Lung (tissue), 12 donors: ENCODE measurements around the gene SCYGR2. TPM values are rescaled to one million over a fixed set of nuclear protein-coding genes. Genes with fewer than 3 reads are reported as not detected.

Experiments used
- ATAC-seq: fragments of 200-7000 bp; cut with Tn5 transposase; one replicate; pipeline ENCODE4 v1.9.1; 2020; ENCODE audit warnings: moderate number of reproducible peaks; ENCODE audit not compliant: insufficient read depth, low FRiP score
- DNase-seq, 3 donors: peaks; one replicate each; pipeline ENCODE4 v3.0.0-alpha.2; 2013 to 2017
- H3K27ac ChIP-seq, 2 donors: one replicate each; pipeline ENCODE4 v1.5.1; 2013; ENCODE audit warnings: mild to moderate bottlenecking in 2 of 2, moderate library complexity in 2 of 2, control low read depth in 1 of 2, inconsistent platforms in 1 of 2, low read depth in 1 of 2, low read length in 1 of 2
- H3K27me3 ChIP-seq, 3 donors: one replicate each; pipeline ENCODE4 v1.5.1; 2013; ENCODE audit warnings: low read length in 2 of 3; ENCODE audit not compliant: control insufficient read depth in 3 of 3, insufficient read depth in 3 of 3
- H3K36me3 ChIP-seq, 4 donors: one replicate each; pipeline ENCODE4 v1.5.1; 2013; ENCODE audit warnings: low read length in 4 of 4, mild to moderate bottlenecking in 1 of 4, moderate library complexity in 1 of 4; ENCODE audit not compliant: control insufficient read depth in 4 of 4, insufficient read depth in 4 of 4
- H3K4me1 ChIP-seq, 5 donors: one replicate each; pipeline ENCODE4 v1.5.1; 2013; ENCODE audit warnings: low read length in 5 of 5, mild to moderate bottlenecking in 2 of 5, moderate library complexity in 1 of 5; ENCODE audit not compliant: control insufficient read depth in 5 of 5, insufficient read depth in 5 of 5
- H3K4me3 ChIP-seq: one replicate; pipeline ENCODE4 v1.5.1; 2013; ENCODE audit warnings: mild to moderate bottlenecking, control low read depth, moderate library complexity
- H3K9ac ChIP-seq, 2 donors: one replicate each; pipeline ENCODE4 v1.5.1; 2013; ENCODE audit warnings: low read length in 2 of 2, control low read depth in 1 of 2; ENCODE audit not compliant: insufficient read depth in 1 of 2
- H3K9me3 ChIP-seq, 4 donors: one replicate each; pipeline ENCODE4 v1.5.1; 2013; ENCODE audit warnings: low read length in 3 of 4, mild to moderate bottlenecking in 1 of 4, moderate library complexity in 1 of 4; ENCODE audit not compliant: control insufficient read depth in 4 of 4, insufficient read depth in 3 of 4
- CTCF ChIP-seq: IDR thresholded peaks from 2 replicates; pipeline ENCODE4 v1.5.1; 2012; ENCODE audit warnings: mild to moderate bottlenecking; ENCODE audit errors: control extremely low read depth, extremely low read depth
- WGBS, 2 donors: extraction: QIAGEN DNeasy Blood & Tissue Kit; methylation state at CpG; one replicate each; pipeline ENCODE4 v1.1.7; 2013; 5-methylcytosine and 5-hydroxymethylcytosine counted together
- polyA plus RNA-seq, 2 donors: library from polyadenylated mRNA; stranded (reverse); fragments of 200-250 nt; gene quantifications; one replicate each; pipeline ENCODE4 v1.2.1, GENCODE V29; 2013
- total RNA-seq, 2 donors: library from RNA; depleted of rRNA in 1 of 2; stranded (reverse); fragments of >200 nt in 1 of 2; gene quantifications; one replicate each; pipeline ENCODE4 v1.2.1, GENCODE V29; 2014 to 2021
- donor health status: control.
- donor health status: control.
- donor health status: Bipolar disorder and iron deficiency.
- donor health status: healthy.
- donor health status: DM: yes; HTN: yes; CAD: no.

SCYGR2 gene
- total and polyA plus RNA-seq, 4 donors = not detected

GRCh38 chr2:227626580-227627151, 28.0 kb downstream of the SCYGR2 start:
- ATAC-seq = no peak
- DNase-seq = no peak
- no peak overlapping the region for H3K9ac ChIP-seq
- peaks cover 0 to 4% (median 2%) of the 10 kb centered on the region in 4 donors for H3K9me3 ChIP-seq
- WGBS, 2 donors = 88 to 89% methylated on average over 10 of the region's 10 CpGs
- H3K27ac ChIP-seq = no peak overlapping the region
- no peaks in the 10 kb centered on the region for H3K4me1 ChIP-seq
- H3K4me3 ChIP-seq = no peak overlapping the region
- no peak for TF ChIP-seq CTCF
- H3K36me3 ChIP-seq = no peaks in the 10 kb centered on the region
- H3K27me3 ChIP-seq = no peaks in the 10 kb centered on the region

GRCh38 chr2:227627769-227628168, 29.1 kb downstream of the SCYGR2 start:
- Histone ChIP-seq H3K4me3 (no peak overlapping the region), H3K4me1 (no peaks in the 10 kb centered on the region), H3K9ac (no peak overlapping the region), H3K27ac (no peak overlapping the region), H3K27me3 (no peaks in the 10 kb centered on the region), H3K9me3 (peaks cover 0 to 1% (median 0%) of the 10 kb centered on the region in 4 donors), H3K36me3 (no peaks in the 10 kb centered on the region)
- no peak for DNase-seq
- no peak for ATAC-seq
- no peak for TF ChIP-seq CTCF
- WGBS, 2 donors = 69 to 77% methylated on average over 3 of the region's 3 CpGs

GRCh38 chr2:227629435-227629834, 30.7 kb downstream of the SCYGR2 start:
- no peak for ATAC-seq

More at GRCh38 chr2:227629435-227629834, 30.7 kb downstream of the SCYGR2 start:
- Histone ChIP-seq H3K4me1 (no peaks in the 10 kb centered on the region), H3K4me3 (no peak overlapping the region), H3K27ac (no peak overlapping the region), H3K36me3 (no peaks in the 10 kb centered on the region), H3K9me3 (no peaks in the 10 kb centered on the region), H3K27me3 (no peaks in the 10 kb centered on the region), H3K9ac (no peak overlapping the region)
- no peak for TF ChIP-seq CTCF
- WGBS, 2 donors = 65 to 77% methylated on average over 7 of the region's 7 CpGs
- no peak for DNase-seq
